Panc1 (cell line): Measurements from ENCODE around the gene TPST2.

Source experiments
- SIN3A ChIP-seq: IDR thresholded peaks from 2 replicates; pipeline ENCODE4 v1.6.1; 2012; ENCODE audit warnings: low read depth, mild to moderate bottlenecking, low read length, moderate library complexity, borderline replicate concordance; ENCODE audit not compliant: insufficient read depth
- TF ChIP-seq, protein P1 (sequence below): fragments of 450-650 bp; IDR thresholded peaks from 2 replicates; pipeline ENCODE4 v1.5.1; 2017; ENCODE audit warnings: mild to moderate bottlenecking

DNA sequence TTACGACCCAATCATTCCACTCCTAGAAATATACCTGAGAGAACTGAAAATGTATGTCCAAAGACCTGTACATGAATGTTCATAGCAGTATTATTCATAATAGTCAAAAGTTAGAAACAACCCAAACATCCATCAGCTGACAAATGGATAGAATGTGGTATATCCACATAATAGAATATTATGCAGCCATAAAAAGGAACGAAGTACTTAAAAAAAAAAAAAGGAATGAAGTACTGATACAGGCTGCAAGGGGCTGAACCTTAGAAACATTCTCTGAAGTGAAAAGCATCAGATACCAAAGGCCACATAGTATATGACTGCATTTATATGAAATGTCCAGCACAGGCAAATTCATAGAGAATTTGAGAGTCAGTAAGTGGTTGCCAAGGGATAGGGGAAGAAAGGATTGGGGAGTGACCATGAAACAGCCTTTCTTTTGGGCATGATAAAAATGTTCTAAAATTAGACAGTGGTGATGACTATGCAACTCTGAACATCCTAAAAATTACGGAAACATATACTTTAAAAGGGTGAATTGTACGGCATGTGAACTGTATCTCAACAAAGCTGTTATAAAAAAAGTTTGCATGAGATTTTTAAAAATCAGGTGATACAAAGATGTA lies 1.8 kb downstream of the TPST2 start:
- TF ChIP-seq, protein P1, sequence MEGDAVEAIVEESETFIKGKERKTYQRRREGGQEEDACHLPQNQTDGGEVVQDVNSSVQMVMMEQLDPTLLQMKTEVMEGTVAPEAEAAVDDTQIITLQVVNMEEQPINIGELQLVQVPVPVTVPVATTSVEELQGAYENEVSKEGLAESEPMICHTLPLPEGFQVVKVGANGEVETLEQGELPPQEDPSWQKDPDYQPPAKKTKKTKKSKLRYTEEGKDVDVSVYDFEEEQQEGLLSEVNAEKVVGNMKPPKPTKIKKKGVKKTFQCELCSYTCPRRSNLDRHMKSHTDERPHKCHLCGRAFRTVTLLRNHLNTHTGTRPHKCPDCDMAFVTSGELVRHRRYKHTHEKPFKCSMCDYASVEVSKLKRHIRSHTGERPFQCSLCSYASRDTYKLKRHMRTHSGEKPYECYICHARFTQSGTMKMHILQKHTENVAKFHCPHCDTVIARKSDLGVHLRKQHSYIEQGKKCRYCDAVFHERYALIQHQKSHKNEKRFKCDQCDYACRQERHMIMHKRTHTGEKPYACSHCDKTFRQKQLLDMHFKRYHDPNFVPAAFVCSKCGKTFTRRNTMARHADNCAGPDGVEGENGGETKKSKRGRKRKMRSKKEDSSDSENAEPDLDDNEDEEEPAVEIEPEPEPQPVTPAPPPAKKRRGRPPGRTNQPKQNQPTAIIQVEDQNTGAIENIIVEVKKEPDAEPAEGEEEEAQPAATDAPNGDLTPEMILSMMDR: no peak
- no peak for TF ChIP-seq SIN3A
